ENCODE measurements around the gene PRKCH. TPM values are rescaled to one million over a fixed set of nuclear protein-coding genes. Genes with fewer than 3 reads are reported as not detected.

Gene PRKCH
- total and polyA plus RNA-seq, 9 of the 15 experiments (the other 6 are each of a cell fraction or from before 2014, with no cell fraction given), result 0.61 to 4.4 (median 4.0) TPM

- no peaks in the 10 kb centered on the region for H3K9me1 ChIP-seq (ENCODE audit: control insufficient read depth, insufficient read depth, low read length)
- no peaks in the 10 kb centered on the region for H3K36me3 ChIP-seq (ENCODE audit: control insufficient read depth, insufficient read depth, low read length)
- H4K20me1 ChIP-seq (replicated peaks; ENCODE audit: control insufficient read depth, insufficient read depth, low read length), result no peaks in the 10 kb centered on the region
- TF ChIP-seq SAP30 (IDR thresholded peaks at IDR 0.05; ENCODE audit: borderline replicate concordance, insufficient read depth, low read depth, low read length, poor library complexity, severe bottlenecking) (no peak), VEZF1 (CRISPR knock-in tag; IDR thresholded peaks at IDR 0.05) (no peak), ZNF277 (CRISPR knock-in tag; IDR thresholded peaks at IDR 0.05; ENCODE audit: borderline replicate concordance) (no peak), SPI1 (IDR thresholded peaks at IDR 0.05; ENCODE audit: borderline replicate concordance, low read depth, low read length) (no peak), HDAC3 (IDR thresholded peaks at IDR 0.05; ENCODE audit: borderline replicate concordance, partially characterized antibody) (no peak), TBP (optimal IDR thresholded peaks at IDR 0.05; ENCODE audit: low read depth, low read length) (no peak), HMBOX1 (IDR thresholded peaks at IDR 0.05) (no peak), TAF1 (IDR thresholded peaks at IDR 0.05; ENCODE audit: control insufficient read depth, extremely low read depth, insufficient read depth, low read length, severe bottlenecking) (no peak), ZNF76 (CRISPR knock-in tag; IDR thresholded peaks at IDR 0.05; ENCODE audit: borderline replicate concordance) (no peak), BRCA1 (IDR thresholded peaks at IDR 0.05) (no peak), BRCA1 (CRISPR knock-in tag; IDR thresholded peaks at IDR 0.05) (no peak), PHB (CRISPR knock-in tag; IDR thresholded peaks at IDR 0.05) (no peak), PHF20 (IDR thresholded peaks at IDR 0.05; ENCODE audit: partially characterized antibody) (no peak), HOMEZ (CRISPR knock-in tag; IDR thresholded peaks at IDR 0.05) (no peak), HNRNPH1 (optimal IDR thresholded peaks at IDR 0.05; ENCODE audit: low read depth, low read length) (no peak)
- POLR2A ChIA-PET, result no interaction called here
- CTCF ChIA-PET (ENCODE audit: low intra/inter-chr PET ratio), result no interaction called here
- no peak overlapping the region for H2AFZ ChIP-seq (ENCODE audit: low read depth, low read length)
- ATAC-seq (no peak), DNase-seq (ENCODE audit: extremely low read depth in 1 of 4, low spot score in 3 of 4) (no peak), FAIRE-seq (no peak)
- H3K79me2 ChIP-seq (ENCODE audit: control insufficient read depth, insufficient read depth, low read length), result no peaks in the 10 kb centered on the region
- no peak overlapping the region for H3K9ac ChIP-seq (ENCODE audit: insufficient read depth in 1 of 2, low read depth in 2 of 2, low read length in 2 of 2)
- 58% methylated on average over 1 of the region's 1 CpG for WGBS (ENCODE audit: insufficient coverage, low coverage, missing lambda C conversion rate)
- no peak overlapping the region for H3K4me3 ChIP-seq
- no peak overlapping the region for H3K4me2 ChIP-seq (ENCODE audit: insufficient read depth, low read length)
- no peaks in the 10 kb centered on the region; a peak in 1 of 5 replicates for H3K4me1 ChIP-seq (replicated peaks in 1 of 2; ENCODE audit: control insufficient read depth in 2 of 2, insufficient read depth in 2 of 2, low read length in 2 of 2)
- H3K9me3 ChIP-seq (replicated peaks; ENCODE audit: control insufficient read depth, insufficient read depth, low read depth, low read length), result no peaks in the 10 kb centered on the region
- H3K27me3 ChIP-seq (ENCODE audit: control insufficient read depth in 2 of 2, insufficient read depth in 2 of 2, low read length in 2 of 2), result no peaks in the 10 kb centered on the region; a peak in 1 of 5 replicates
- intact Hi-C loops (cut with micrococcal nuclease), result no loop called here
- in situ Hi-C loops (cut with MboI), result no loop called here
- BruUV-seq (replicated peaks), result no TSS peak
- H3K27ac ChIP-seq (ENCODE audit: extremely low read depth, low read depth, low read length), result no peak overlapping the region
Observed at GRCh38 chr14:61599942-61600341, 278.6 kb downstream of the PRKCH start.
